GM21619 (cell line): Measurements from ENCODE around the gene TCAF1.
A peak's percentile ranks its signal among the peaks of the same experiment; 100 is the strongest.

Experiments
- ATAC-seq: cut with Tn5 transposase; IDR thresholded peaks from one replicate; pipeline ENCODE4 v1.9.1; 2021; ENCODE audit not compliant: unreplicated experiment

TCAF1 gene

GRCh38 chr7:143901668-143902331, at the start of gene TCAF1:
Gene TCAF1 (minus strand): TSS chr7:143902176. CDS start chr7:143876608, 25,568 bp downstream.
- peak; percentile 90 for ATAC-seq

GRCh38 chr7:143948733-143949132, 46.8 kb upstream of the TCAF1 start:
- no peak for ATAC-seq

GRCh38 chr7:143947111-143947510, 45.1 kb upstream of the TCAF1 start:
- ATAC-seq = no peak

GRCh38 chr7:143945423-143945822, 43.4 kb upstream of the TCAF1 start:
- no peak for ATAC-seq

GRCh38 chr7:143938379-143939243, 36.6 kb upstream of the TCAF1 start:
- ATAC-seq = no peak

GRCh38 chr7:143936087-143937009, 34.4 kb upstream of the TCAF1 start:
- ATAC-seq = no peak

- ATAC-seq = no peak
Measured at GRCh38 chr7:143934526-143935325, 32.8 kb upstream of the TCAF1 start, which contains the start of gene OR2F2. Gene OR2F2 (plus strand): TSS chr7:143935233. CDS start chr7:143935233, 0 bp downstream.

- no peak for ATAC-seq
Measured at GRCh38 chr7:143931739-143932138, 29.8 kb upstream of the TCAF1 start.

GRCh38 chr7:143929224-143929920, 27.4 kb upstream of the TCAF1 start:
- peak; percentile 67 for ATAC-seq

GRCh38 chr7:143924851-143925250, 22.9 kb upstream of the TCAF1 start:
- ATAC-seq = no peak

GRCh38 chr7:143914938-143915652, 13.1 kb upstream of the TCAF1 start:
- ATAC-seq = no peak

GRCh38 chr7:143913945-143914615, 12.1 kb upstream of the TCAF1 start:
- ATAC-seq = no peak

- ATAC-seq = no peak
Measured at GRCh38 chr7:143910473-143911248, 8.7 kb upstream of the TCAF1 start.

GRCh38 chr7:143909863-143910262, 7.9 kb upstream of the TCAF1 start:
- no peak for ATAC-seq

GRCh38 chr7:143908120-143908519, 6.1 kb upstream of the TCAF1 start:
- no peak for ATAC-seq

- no peak for ATAC-seq
Measured at GRCh38 chr7:143906895-143907294, 4.9 kb upstream of the TCAF1 start.

GRCh38 chr7:143906151-143906550, 4.2 kb upstream of the TCAF1 start:
- ATAC-seq = no peak

- ATAC-seq = no peak
Measured at GRCh38 chr7:143905509-143905908, 3.5 kb upstream of the TCAF1 start.
